Loucy (cell line): ENCODE data around the gene AMFR.

Experiments used
- H2AFZ ChIP-seq: fragments of 200-600 bp; sonication (generic); 2 replicates; pipeline ENCODE4 v1.6.0; 2016; ENCODE audit warnings: antibody characterized with exemption, mild to moderate bottlenecking, low read length, moderate library complexity
- H3F3A ChIP-seq: fragments of 200-600 bp; 2 replicates; pipeline ENCODE4 v1.6.0; 2016; ENCODE audit warnings: antibody characterized with exemption, low read depth, mild to moderate bottlenecking
- H3K27me3 ChIP-seq: fragments of 200-600 bp; sonication (generic); 2 replicates; pipeline ENCODE4 v1.6.1; 2014; ENCODE audit warnings: low read length, mild to moderate bottlenecking; ENCODE audit not compliant: insufficient read depth, poor library complexity, severe bottlenecking
- H3K36me3 ChIP-seq: fragments of 200-600 bp; sonication (generic); 2 replicates; pipeline ENCODE4 v1.6.1; 2016; ENCODE audit warnings: low read length; ENCODE audit not compliant: insufficient read depth
- H3K4me1 ChIP-seq: fragments of 200-600 bp; sonication (generic); 2 replicates; pipeline ENCODE4 v1.5.1; 2014; ENCODE audit warnings: low read length, mild to moderate bottlenecking; ENCODE audit not compliant: insufficient read depth, poor library complexity, severe bottlenecking
- H3K4me2 ChIP-seq: fragments of 200-600 bp; sonication (generic); 2 replicates; pipeline ENCODE4 v1.6.0; 2014; ENCODE audit warnings: antibody characterized with exemption, low read length, low read depth, mild to moderate bottlenecking; ENCODE audit not compliant: poor library complexity, severe bottlenecking
- H3K4me3 ChIP-seq: fragments of 200-600 bp; sonication (generic); 2 replicates; pipeline ENCODE4 v1.5.1; 2014; ENCODE audit warnings: low read length, mild to moderate bottlenecking, mixed read lengths; ENCODE audit not compliant: poor library complexity, severe bottlenecking
- H3K79me2 ChIP-seq: fragments of 200-600 bp; sonication (generic); 2 replicates; pipeline ENCODE4 v1.6.1; 2014; ENCODE audit warnings: low read length; ENCODE audit not compliant: insufficient read depth
- H3K9ac ChIP-seq: fragments of 200-600 bp; sonication (generic); 2 replicates; pipeline ENCODE4 v1.6.0; 2014; ENCODE audit warnings: mild to moderate bottlenecking, low read depth, low read length, moderate library complexity; ENCODE audit not compliant: poor library complexity, severe bottlenecking
- H3K9me2 ChIP-seq: fragments of 200-600 bp; sonication (generic); replicated peaks from 2 replicates; pipeline ENCODE4 v1.6.1; 2016; ENCODE audit warnings: low read depth, low read length, mixed read lengths
- H3K9me3 ChIP-seq: fragments of 200-600 bp; sonication (generic); 2 replicates; pipeline ENCODE4 v1.6.1; 2014; ENCODE audit warnings: mild to moderate bottlenecking, antibody characterized with exemption, low read length, low read depth; ENCODE audit not compliant: insufficient read depth
- H4K20me1 ChIP-seq: fragments of 200-600 bp; sonication (generic); 2 replicates; pipeline ENCODE4 v1.6.0; 2014; ENCODE audit warnings: antibody characterized with exemption, low read length, mild to moderate bottlenecking; ENCODE audit not compliant: insufficient read depth, poor library complexity, severe bottlenecking
- EZH2phosphoT487 ChIP-seq: fragments of 200-600 bp; IDR thresholded peaks from 2 replicates; pipeline ENCODE4 v1.6.1; 2018; ENCODE audit warnings: antibody characterized with exemption, mild to moderate bottlenecking, moderate library complexity, borderline replicate concordance
- TF ChIP-seq, protein P1 (sequence below): fragments of 200-600 bp; sonication (generic); conservative IDR thresholded peaks from 2 replicates; pipeline ENCODE4 v1.5.1; 2014; ENCODE audit warnings: mild to moderate bottlenecking, antibody characterized with exemption, low read length

Gene AMFR

DNA sequence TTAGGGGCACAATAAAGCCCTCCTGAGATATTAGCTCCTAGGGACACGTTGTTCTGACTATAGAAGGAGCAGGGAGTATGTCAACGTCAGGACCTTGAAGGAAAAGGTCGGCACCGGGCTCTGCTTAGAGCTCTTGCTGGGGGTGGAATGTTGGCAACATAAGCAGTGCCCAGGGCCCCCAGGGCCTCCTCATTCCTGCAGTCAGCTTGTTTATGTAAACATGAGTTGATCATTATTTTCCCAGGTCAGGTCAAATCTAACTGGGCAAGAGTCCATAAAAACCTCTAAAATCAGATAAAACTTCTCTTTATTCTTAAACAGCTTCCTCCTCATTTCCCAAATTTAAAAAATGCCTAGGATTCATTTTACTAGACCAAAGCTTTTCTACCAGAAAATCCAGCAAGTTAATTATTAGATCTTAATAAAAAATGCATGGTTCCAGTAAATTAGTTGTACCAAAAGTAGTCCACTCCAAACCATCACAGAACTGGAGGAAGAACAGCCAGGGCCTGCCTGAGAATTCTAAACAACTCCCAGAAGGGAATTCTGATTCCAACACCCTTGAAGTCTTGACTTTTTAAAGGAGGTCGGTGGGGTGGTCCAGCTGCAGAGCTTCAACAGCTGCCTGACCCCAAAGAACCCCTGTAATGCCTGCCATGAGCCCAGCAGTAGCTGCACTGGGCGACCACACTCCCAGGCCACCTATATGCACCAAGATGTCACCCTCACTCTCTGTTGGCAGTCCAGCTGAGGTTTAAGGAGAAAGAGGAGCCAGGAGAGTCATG, 54.3 kb downstream of the AMFR start:
- Histone ChIP-seq H3K4me2 (no peak overlapping the region), H3K4me1 (no peaks in the 10 kb centered on the region), H3K9ac (no peak overlapping the region), H3K27me3 (no peaks in the 10 kb centered on the region), H2AFZ (no peak overlapping the region), H3F3A (no peaks in the 10 kb centered on the region), H4K20me1 (no peaks in the 10 kb centered on the region), H3K4me3 (no peak overlapping the region), H3K9me2 (no peaks in the 10 kb centered on the region), H3K79me2 (peaks cover 12% of the 10 kb centered on the region; the same call in 1 of the 2 replicates), H3K36me3 (peaks cover 62% of the 10 kb centered on the region; the same call in 1 of the 2 replicates), H3K9me3 (no peaks in the 10 kb centered on the region)
- TF ChIP-seq, protein P1, sequence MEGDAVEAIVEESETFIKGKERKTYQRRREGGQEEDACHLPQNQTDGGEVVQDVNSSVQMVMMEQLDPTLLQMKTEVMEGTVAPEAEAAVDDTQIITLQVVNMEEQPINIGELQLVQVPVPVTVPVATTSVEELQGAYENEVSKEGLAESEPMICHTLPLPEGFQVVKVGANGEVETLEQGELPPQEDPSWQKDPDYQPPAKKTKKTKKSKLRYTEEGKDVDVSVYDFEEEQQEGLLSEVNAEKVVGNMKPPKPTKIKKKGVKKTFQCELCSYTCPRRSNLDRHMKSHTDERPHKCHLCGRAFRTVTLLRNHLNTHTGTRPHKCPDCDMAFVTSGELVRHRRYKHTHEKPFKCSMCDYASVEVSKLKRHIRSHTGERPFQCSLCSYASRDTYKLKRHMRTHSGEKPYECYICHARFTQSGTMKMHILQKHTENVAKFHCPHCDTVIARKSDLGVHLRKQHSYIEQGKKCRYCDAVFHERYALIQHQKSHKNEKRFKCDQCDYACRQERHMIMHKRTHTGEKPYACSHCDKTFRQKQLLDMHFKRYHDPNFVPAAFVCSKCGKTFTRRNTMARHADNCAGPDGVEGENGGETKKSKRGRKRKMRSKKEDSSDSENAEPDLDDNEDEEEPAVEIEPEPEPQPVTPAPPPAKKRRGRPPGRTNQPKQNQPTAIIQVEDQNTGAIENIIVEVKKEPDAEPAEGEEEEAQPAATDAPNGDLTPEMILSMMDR: no peak
- TF ChIP-seq EZH2phosphoT487: no peak

DNA sequence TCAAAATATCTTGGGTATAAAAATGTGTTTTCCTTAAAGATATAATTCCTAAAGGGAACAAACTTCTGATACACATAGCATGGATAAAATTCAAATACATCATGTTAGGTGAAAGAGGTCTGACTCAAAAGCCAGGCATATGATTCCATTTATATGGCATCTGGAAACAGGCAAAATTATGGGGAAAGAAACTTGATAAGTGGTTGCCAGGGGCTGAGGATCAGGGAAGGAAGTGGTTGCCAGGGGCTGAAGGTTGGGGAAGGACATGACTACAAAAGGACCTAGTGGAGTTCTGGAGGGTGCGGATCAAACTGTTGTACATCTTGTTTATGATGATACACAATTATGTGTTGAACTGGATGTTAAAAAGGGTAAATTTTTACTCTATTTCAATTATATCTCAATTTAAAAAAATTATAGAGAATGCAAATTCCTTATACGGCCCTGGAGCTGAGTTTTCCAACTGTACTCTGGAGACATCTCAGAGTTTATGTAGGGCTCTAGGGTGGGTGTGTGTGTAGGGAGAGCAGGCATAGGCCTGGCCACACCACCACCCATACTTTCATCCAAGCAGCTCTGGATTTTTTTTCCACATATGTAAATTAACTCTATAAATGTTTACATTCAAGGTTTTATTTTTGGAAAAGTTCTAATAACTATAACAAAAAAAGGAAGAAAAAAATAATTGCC, 55.0 kb downstream of the AMFR start:
- Histone ChIP-seq H3K9me3 (no peaks in the 10 kb centered on the region), H3K4me1 (no peaks in the 10 kb centered on the region), H3K4me3 (no peak overlapping the region), H4K20me1 (no peaks in the 10 kb centered on the region), H3K4me2 (no peak overlapping the region), H2AFZ (no peak overlapping the region), H3K9me2 (no peaks in the 10 kb centered on the region), H3K27me3 (no peaks in the 10 kb centered on the region), H3F3A (no peaks in the 10 kb centered on the region), H3K36me3 (peaks cover 64% of the 10 kb centered on the region; the same call in 1 of the 2 replicates), H3K79me2 (peaks cover 8% of the 10 kb centered on the region; the same call in 1 of the 2 replicates), H3K9ac (no peak overlapping the region)
- TF ChIP-seq, protein P1: no peak
- no peak for TF ChIP-seq EZH2phosphoT487

DNA sequence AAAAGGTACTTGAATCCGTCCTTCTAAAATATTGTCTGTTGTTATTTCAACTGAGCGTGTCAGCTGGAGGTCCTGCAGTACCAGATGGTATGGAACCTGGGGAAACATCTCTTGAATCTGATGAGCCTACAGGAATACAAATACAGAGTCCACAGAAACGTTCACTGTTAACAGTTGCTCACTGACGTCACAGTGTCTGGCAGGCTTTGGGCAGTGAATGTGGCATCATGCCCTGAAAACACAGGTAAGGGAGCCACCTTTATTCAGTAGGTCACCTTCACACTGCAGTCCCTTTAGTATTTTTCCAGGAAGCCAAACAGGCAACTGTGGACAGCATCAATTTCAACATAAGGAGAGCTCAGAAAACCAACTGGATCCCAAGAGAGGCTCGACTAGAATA, 56.1 kb downstream of the AMFR start:
- Histone ChIP-seq H3K36me3 (peaks cover 62% of the 10 kb centered on the region; the same call in 1 of the 2 replicates), H3F3A (no peaks in the 10 kb centered on the region), H3K9me2 (no peaks in the 10 kb centered on the region), H4K20me1 (no peaks in the 10 kb centered on the region), H3K79me2 (0 out of 2 replicates have a peak, but pooled peaks cover 4% of the 10 kb centered on the region), H3K4me1 (no peaks in the 10 kb centered on the region), H3K27me3 (no peaks in the 10 kb centered on the region), H3K4me3 (no peak overlapping the region), H2AFZ (no peak overlapping the region), H3K9ac (no peak overlapping the region), H3K9me3 (no peaks in the 10 kb centered on the region), H3K4me2 (no peak overlapping the region)
- TF ChIP-seq, protein P1: no peak
- TF ChIP-seq EZH2phosphoT487: no peak
